ENCODE results near the gene CROCC2.

- no peak for TF ChIP-seq CTCF (IDR thresholded peaks at IDR 0.05)
- TF ChIP-seq POLR2A (IDR thresholded peaks at IDR 0.05): no peak
These were observed 28.0 kb downstream of the CROCC2 start for GRCh38 chr2:240933966-240934700.

Measured in heart left ventricle (tissue), 13 donors.